22Rv1 (cell line): ENCODE measurements around the gene ZNF311.

Experiments
- CTCF ChIP-seq: fragments of 450-650 bp; IDR thresholded peaks from 2 replicates; pipeline ENCODE4 v1.5.1; 2017; ENCODE audit warnings: mild to moderate bottlenecking
- ZFX ChIP-seq: fragments of 450-650 bp; IDR thresholded peaks from 2 replicates; pipeline ENCODE4 v1.6.1; 2017; ENCODE audit warnings: antibody characterized with exemption, borderline replicate concordance

DNA sequence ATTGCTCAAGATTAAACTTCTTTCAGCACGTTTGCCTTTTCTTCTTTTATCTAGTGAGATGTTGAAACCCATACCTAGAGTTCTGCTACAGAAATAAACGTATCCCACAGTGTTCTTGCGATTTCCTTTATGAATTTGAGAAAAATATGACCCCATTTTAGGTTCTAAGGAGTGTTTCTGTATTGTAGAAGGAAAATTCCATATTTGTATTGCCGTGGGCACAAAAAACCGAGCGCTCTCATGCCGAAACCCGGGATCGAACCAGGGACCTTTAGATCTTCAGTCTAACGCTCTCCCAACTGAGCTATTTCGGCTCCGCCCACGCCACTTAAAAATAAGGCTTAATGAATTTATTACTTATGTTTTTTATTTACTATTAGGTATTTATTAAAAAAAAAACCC is 23.7 kb downstream of the ZNF311 start:
- TF ChIP-seq CTCF (no peak), ZFX (no peak)
